HEK293 (cell line): ENCODE measurements around the gene CXCL17.
A peak's percentile ranks its signal among the peaks of the same experiment; 100 is the strongest.

ENCODE experiments used
- EGR2 ChIP-seq: fragments of 450-650 bp; formaldehyde crosslinking; IDR thresholded peaks from 2 replicates; pipeline ENCODE4 v1.5.1; 2016; ENCODE audit warnings: low read depth, missing biosample characterization, missing genetic modification characterization
- IKZF3 ChIP-seq: fragments of 450-650 bp; IDR thresholded peaks from 2 replicates; pipeline ENCODE4 v1.5.0; 2018; ENCODE audit warnings: missing biosample characterization, mild to moderate bottlenecking, missing genetic modification characterization, moderate library complexity
- KLF8 ChIP-seq: fragments of 450-650 bp; formaldehyde crosslinking; IDR thresholded peaks from 2 replicates; pipeline ENCODE4 v1.5.1; 2016; ENCODE audit warnings: missing biosample characterization, missing genetic modification characterization
- KLF9 ChIP-seq: fragments of 450-650 bp; formaldehyde crosslinking; IDR thresholded peaks from 2 replicates; pipeline ENCODE4 v1.5.1; 2016; ENCODE audit warnings: missing biosample characterization, missing genetic modification characterization, low read depth
- MEIS1 ChIP-seq: sonication (generic); formaldehyde crosslinking; IDR thresholded peaks from 2 replicates; pipeline ENCODE4 v1.8.1; 2022; ENCODE audit warnings: missing genetic modification reagents, mild to moderate bottlenecking, borderline replicate concordance
- OVOL3 ChIP-seq: fragments of 450-650 bp; formaldehyde crosslinking; IDR thresholded peaks from 2 replicates; pipeline ENCODE4 v1.5.1; 2016; ENCODE audit warnings: missing biosample characterization, missing genetic modification characterization
- SETDB1 ChIP-seq: IDR thresholded peaks from one replicate; pipeline ENCODE4 v1.6.1; 2017; ENCODE audit warnings: mild to moderate bottlenecking, low read length, moderate library complexity, mixed read lengths; ENCODE audit not compliant: insufficient read length
- SP2 ChIP-seq: fragments of 450-650 bp; formaldehyde crosslinking; IDR thresholded peaks from 2 replicates; pipeline ENCODE4 v1.5.1; 2016; ENCODE audit warnings: missing biosample characterization, missing genetic modification characterization
- SP3 ChIP-seq: fragments of 450-650 bp; formaldehyde crosslinking; IDR thresholded peaks from 2 replicates; pipeline ENCODE4 v1.5.1; 2016; ENCODE audit warnings: missing biosample characterization, missing genetic modification characterization
- SP7 ChIP-seq: fragments of 450-650 bp; formaldehyde crosslinking; IDR thresholded peaks from 2 replicates; pipeline ENCODE4 v1.5.1; 2016; ENCODE audit warnings: missing biosample characterization, missing genetic modification characterization
- YY2 ChIP-seq: fragments of 450-650 bp; formaldehyde crosslinking; IDR thresholded peaks from 2 replicates; pipeline ENCODE4 v1.5.1; 2016; ENCODE audit warnings: missing biosample characterization, missing genetic modification characterization
- ZBTB21 ChIP-seq: fragments of 450-650 bp; formaldehyde crosslinking; IDR thresholded peaks from 2 replicates; pipeline ENCODE4 v1.5.1; 2017; ENCODE audit warnings: missing biosample characterization, missing genetic modification characterization
- ZIC2 ChIP-seq: fragments of 450-650 bp; formaldehyde crosslinking; IDR thresholded peaks from 2 replicates; pipeline ENCODE4 v1.5.1; 2016; ENCODE audit warnings: missing biosample characterization, missing genetic modification characterization
- ZNF157 ChIP-seq: fragments of 450-650 bp; formaldehyde crosslinking; IDR thresholded peaks from 2 replicates; pipeline ENCODE4 v1.5.1; 2016; ENCODE audit warnings: missing biosample characterization, missing genetic modification characterization
- ZNF239 ChIP-seq: fragments of 450-650 bp; formaldehyde crosslinking; IDR thresholded peaks from 2 replicates; pipeline ENCODE4 v1.5.1; 2016; ENCODE audit warnings: missing biosample characterization, missing genetic modification characterization
- ZNF274 ChIP-seq, 2 experiments: fragments of 200-500 bp in 1 of 2; fragments of 450-650 bp in 1 of 2; sonication (Bioruptor generic) in 1 of 2; formaldehyde crosslinking in 1 of 2; IDR thresholded peaks; 2 replicates each; pipeline versions ENCODE4 v1.5.1 to v1.6.1; 2014 to 2016; ENCODE audit warnings: borderline replicate concordance in 1 of 2, inconsistent platforms in 1 of 2, low read length in 1 of 2, missing biosample characterization in 1 of 2, missing genetic modification characterization in 1 of 2
- ZNF514 ChIP-seq: fragments of 450-650 bp; formaldehyde crosslinking; IDR thresholded peaks from 2 replicates; pipeline ENCODE4 v1.5.1; 2016; ENCODE audit warnings: missing biosample characterization, missing genetic modification characterization
- ZNF549 ChIP-seq: fragments of 450-650 bp; IDR thresholded peaks from 2 replicates; pipeline ENCODE4 v1.5.1; 2018; ENCODE audit warnings: missing biosample characterization, missing genetic modification characterization, mild to moderate bottlenecking, inconsistent platforms, moderate library complexity
- ZNF558 ChIP-seq: fragments of 450-650 bp; formaldehyde crosslinking; IDR thresholded peaks from 2 replicates; pipeline ENCODE4 v1.5.1; 2016; ENCODE audit warnings: missing biosample characterization, missing genetic modification characterization
- ZNF621 ChIP-seq: fragments of 450-650 bp; formaldehyde crosslinking; IDR thresholded peaks from 2 replicates; pipeline ENCODE4 v1.5.1; 2017; ENCODE audit warnings: missing biosample characterization, missing genetic modification characterization
- ZNF623 ChIP-seq: fragments of 450-650 bp; formaldehyde crosslinking; IDR thresholded peaks from 2 replicates; pipeline ENCODE4 v1.5.1; 2016; ENCODE audit warnings: missing biosample characterization, missing genetic modification characterization
- ZNF747 ChIP-seq: fragments of 450-650 bp; formaldehyde crosslinking; IDR thresholded peaks from 2 replicates; pipeline ENCODE4 v1.5.1; 2016; ENCODE audit warnings: missing biosample characterization, missing genetic modification characterization
- ZNF776 ChIP-seq: fragments of 450-650 bp; formaldehyde crosslinking; IDR thresholded peaks from 2 replicates; pipeline ENCODE4 v1.5.0; 2017; ENCODE audit warnings: missing biosample characterization, missing genetic modification characterization, borderline replicate concordance
- ZNF791 ChIP-seq: fragments of 450-650 bp; formaldehyde crosslinking; IDR thresholded peaks from 2 replicates; pipeline ENCODE4 v1.5.1; 2016; ENCODE audit warnings: missing biosample characterization, missing genetic modification characterization
- ZNF792 ChIP-seq: fragments of 450-650 bp; formaldehyde crosslinking; IDR thresholded peaks from 2 replicates; pipeline ENCODE4 v1.5.1; 2016; ENCODE audit warnings: missing biosample characterization, missing genetic modification characterization
- TF ChIP-seq, protein P1 (sequence below): fragments of 450-650 bp; formaldehyde crosslinking; IDR thresholded peaks from 2 replicates; pipeline ENCODE4 v1.5.1; 2016; ENCODE audit warnings: missing biosample characterization, missing genetic modification characterization
- TF ChIP-seq, protein P2 (sequence below): fragments of 450-650 bp; formaldehyde crosslinking; IDR thresholded peaks from 2 replicates; pipeline ENCODE4 v1.5.1; 2016; ENCODE audit warnings: missing biosample characterization, missing genetic modification characterization
- TF ChIP-seq, protein P3 (sequence below): fragments of 450-650 bp; formaldehyde crosslinking; IDR thresholded peaks from 2 replicates; pipeline ENCODE4 v1.5.1; 2016; ENCODE audit warnings: missing biosample characterization, missing genetic modification characterization
- TF ChIP-seq, protein P4 (sequence below): fragments of 450-650 bp; formaldehyde crosslinking; IDR thresholded peaks from 2 replicates; pipeline ENCODE4 v1.5.1; 2016; ENCODE audit warnings: missing biosample characterization, missing genetic modification characterization
- TF ChIP-seq, protein P5 (sequence below): fragments of 450-650 bp; formaldehyde crosslinking; IDR thresholded peaks from 2 replicates; pipeline ENCODE4; 2016; ENCODE audit warnings: missing biosample characterization, missing genetic modification characterization

The CXCL17 gene

DNA sequence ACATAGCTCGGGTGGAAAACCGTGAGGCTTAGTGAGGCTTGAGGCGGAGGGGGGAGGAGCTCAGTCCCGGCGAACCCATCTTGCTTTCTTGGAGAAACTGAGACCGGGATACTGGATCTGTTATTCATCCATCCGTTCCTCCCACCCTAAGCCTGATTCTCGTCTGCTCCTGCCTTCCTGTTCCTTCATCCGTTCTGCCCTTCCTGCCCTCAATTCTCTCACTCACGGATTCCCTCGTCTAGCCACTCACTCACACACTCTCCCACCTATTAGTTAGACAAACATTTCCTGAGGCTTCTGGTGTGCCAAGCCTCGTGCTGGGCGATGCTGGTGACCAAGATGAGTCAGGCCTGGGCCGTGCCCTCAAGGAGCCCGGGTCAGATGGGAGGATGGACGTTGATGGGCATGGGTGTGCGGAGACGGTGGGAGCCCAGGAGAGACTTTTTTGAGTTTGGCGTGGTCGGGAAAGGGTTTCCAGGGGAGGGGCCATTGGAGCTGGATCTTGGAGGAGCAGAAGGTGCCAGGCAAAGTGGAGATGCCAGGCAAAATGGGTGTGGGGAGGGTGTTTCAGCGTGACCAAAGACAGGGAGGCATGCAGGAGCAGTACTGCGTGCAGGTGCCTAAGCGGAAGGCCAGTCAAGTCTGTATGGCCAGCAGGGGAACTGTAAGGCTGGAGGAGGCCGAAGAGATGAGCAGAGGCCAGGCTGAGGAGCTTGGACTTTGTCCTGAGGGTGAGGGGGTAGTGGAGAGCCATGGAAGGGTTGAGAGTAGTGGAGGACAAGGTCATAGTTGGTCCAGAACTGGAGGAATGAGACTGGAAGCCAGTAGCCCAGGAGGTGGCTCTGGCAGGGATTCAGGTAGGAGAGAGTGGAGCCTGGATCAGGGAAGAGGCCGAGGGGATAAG lies 45.2 kb downstream of the CXCL17 start (continued):
- TF ChIP-seq ZNF792 (tag by site-specific recombination), result peak; percentile 71; the same call in 1 of the 2 replicates
- TF ChIP-seq KLF8 (tag by site-specific recombination), result 0 out of 2 replicates have a peak, but pooled peaks have one; percentile 8
- TF ChIP-seq, protein P1, sequence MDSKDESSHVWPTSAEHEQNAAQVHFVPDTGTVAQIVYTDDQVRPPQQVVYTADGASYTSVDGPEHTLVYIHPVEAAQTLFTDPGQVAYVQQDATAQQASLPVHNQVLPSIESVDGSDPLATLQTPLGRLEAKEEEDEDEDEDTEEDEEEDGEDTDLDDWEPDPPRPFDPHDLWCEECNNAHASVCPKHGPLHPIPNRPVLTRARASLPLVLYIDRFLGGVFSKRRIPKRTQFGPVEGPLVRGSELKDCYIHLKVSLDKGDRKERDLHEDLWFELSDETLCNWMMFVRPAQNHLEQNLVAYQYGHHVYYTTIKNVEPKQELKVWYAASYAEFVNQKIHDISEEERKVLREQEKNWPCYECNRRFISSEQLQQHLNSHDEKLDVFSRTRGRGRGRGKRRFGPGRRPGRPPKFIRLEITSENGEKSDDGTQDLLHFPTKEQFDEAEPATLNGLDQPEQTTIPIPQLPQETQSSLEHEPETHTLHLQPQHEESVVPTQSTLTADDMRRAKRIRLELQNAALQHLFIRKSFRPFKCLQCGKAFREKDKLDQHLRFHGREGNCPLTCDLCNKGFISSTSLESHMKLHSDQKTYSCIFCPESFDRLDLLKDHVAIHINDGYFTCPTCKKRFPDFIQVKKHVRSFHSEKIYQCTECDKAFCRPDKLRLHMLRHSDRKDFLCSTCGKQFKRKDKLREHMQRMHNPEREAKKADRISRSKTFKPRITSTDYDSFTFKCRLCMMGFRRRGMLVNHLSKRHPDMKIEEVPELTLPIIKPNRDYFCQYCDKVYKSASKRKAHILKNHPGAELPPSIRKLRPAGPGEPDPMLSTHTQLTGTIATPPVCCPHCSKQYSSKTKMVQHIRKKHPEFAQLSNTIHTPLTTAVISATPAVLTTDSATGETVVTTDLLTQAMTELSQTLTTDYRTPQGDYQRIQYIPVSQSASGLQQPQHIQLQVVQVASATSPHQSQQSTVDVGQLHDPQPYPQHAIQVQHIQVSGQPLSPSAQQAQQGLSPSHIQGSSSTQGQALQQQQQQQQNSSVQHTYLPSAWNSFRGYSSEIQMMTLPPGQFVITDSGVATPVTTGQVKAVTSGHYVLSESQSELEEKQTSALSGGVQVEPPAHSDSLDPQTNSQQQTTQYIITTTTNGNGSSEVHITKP (tag by site-specific recombination), result peak; percentile 56
- peak; percentile 60; the same call in 1 of the 2 replicates for TF ChIP-seq ZNF239 (tag by site-specific recombination)
- TF ChIP-seq, protein P2, sequence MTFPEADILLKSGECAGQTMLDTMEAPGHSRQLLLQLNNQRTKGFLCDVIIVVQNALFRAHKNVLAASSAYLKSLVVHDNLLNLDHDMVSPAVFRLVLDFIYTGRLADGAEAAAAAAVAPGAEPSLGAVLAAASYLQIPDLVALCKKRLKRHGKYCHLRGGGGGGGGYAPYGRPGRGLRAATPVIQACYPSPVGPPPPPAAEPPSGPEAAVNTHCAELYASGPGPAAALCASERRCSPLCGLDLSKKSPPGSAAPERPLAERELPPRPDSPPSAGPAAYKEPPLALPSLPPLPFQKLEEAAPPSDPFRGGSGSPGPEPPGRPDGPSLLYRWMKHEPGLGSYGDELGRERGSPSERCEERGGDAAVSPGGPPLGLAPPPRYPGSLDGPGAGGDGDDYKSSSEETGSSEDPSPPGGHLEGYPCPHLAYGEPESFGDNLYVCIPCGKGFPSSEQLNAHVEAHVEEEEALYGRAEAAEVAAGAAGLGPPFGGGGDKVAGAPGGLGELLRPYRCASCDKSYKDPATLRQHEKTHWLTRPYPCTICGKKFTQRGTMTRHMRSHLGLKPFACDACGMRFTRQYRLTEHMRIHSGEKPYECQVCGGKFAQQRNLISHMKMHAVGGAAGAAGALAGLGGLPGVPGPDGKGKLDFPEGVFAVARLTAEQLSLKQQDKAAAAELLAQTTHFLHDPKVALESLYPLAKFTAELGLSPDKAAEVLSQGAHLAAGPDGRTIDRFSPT, result peak; percentile 66
- TF ChIP-seq, protein P3, sequence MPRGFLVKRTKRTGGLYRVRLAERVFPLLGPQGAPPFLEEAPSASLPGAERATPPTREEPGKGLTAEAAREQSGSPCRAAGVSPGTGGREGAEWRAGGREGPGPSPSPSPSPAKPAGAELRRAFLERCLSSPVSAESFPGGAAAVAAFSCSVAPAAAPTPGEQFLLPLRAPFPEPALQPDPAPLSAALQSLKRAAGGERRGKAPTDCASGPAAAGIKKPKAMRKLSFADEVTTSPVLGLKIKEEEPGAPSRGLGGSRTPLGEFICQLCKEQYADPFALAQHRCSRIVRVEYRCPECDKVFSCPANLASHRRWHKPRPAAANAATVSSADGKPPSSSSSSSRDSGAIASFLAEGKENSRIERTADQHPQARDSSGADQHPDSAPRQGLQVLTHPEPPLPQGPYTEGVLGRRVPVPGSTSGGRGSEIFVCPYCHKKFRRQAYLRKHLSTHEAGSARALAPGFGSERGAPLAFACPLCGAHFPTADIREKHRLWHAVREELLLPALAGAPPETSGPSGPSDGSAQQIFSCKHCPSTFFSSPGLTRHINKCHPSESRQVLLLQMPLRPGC (tag by site-specific recombination), result peak; percentile 23; the same call in 1 of the 2 replicates
- no peak for TF ChIP-seq ZNF549 (tag by site-specific recombination)
- TF ChIP-seq ZNF274 (IDR thresholded peaks at IDR 0.05; ENCODE audit: low read length), result no peak
- peak; percentile 54; the same call in 1 of the 2 replicates for TF ChIP-seq ZNF274 (tag by site-specific recombination; IDR thresholded peaks at IDR 0.05; ENCODE audit: borderline replicate concordance)
- no peak for TF ChIP-seq ZBTB21 (tag by site-specific recombination)
- TF ChIP-seq ZNF776 (tag by site-specific recombination), result no peak
- TF ChIP-seq SP2, result no peak
- TF ChIP-seq, protein P4, sequence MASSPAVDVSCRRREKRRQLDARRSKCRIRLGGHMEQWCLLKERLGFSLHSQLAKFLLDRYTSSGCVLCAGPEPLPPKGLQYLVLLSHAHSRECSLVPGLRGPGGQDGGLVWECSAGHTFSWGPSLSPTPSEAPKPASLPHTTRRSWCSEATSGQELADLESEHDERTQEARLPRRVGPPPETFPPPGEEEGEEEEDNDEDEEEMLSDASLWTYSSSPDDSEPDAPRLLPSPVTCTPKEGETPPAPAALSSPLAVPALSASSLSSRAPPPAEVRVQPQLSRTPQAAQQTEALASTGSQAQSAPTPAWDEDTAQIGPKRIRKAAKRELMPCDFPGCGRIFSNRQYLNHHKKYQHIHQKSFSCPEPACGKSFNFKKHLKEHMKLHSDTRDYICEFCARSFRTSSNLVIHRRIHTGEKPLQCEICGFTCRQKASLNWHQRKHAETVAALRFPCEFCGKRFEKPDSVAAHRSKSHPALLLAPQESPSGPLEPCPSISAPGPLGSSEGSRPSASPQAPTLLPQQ, result no peak; the same call in 1 of the 2 replicates
- TF ChIP-seq ZNF157, result peak; percentile 23; the same call in 1 of the 2 replicates
- TF ChIP-seq YY2 (tag by site-specific recombination), result no peak
- TF ChIP-seq SP7, result no peak
- TF ChIP-seq ZNF791 (tag by site-specific recombination), result no peak
- TF ChIP-seq MEIS1 (CRISPR knock-in tag), result no peak
- TF ChIP-seq SETDB1, result no peak
- TF ChIP-seq ZNF747 (tag by site-specific recombination), result no peak
- TF ChIP-seq SP3 (tag by site-specific recombination), result no peak
- TF ChIP-seq IKZF3, result peak; percentile 60
- no peak for TF ChIP-seq ZNF623 (tag by site-specific recombination)
- TF ChIP-seq KLF9 (tag by site-specific recombination), result peak; percentile 31; the same call in 1 of the 2 replicates
- TF ChIP-seq, protein P5, sequence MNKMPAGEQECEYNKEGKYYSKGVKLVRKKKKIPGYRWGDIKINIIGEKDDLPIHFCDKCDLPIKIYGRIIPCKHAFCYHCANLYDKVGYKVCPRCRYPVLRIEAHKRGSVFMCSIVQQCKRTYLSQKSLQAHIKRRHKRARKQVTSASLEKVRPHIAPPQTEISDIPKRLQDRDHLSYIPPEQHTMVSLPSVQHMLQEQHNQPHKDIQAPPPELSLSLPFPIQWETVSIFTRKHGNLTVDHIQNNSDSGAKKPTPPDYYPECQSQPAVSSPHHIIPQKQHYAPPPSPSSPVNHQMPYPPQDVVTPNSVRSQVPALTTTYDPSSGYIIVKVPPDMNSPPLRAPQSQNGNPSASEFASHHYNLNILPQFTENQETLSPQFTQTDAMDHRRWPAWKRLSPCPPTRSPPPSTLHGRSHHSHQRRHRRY (tag by site-specific recombination), result no peak
- TF ChIP-seq ZIC2 (tag by site-specific recombination), result 0 out of 2 replicates have a peak, but pooled peaks have one; percentile 41
- TF ChIP-seq ZNF621 (tag by site-specific recombination), result no peak
- TF ChIP-seq EGR2, result no peak
- TF ChIP-seq ZNF558, result no peak
- no peak for TF ChIP-seq ZNF514 (tag by site-specific recombination)
- peak; percentile 67; the same call in 1 of the 2 replicates for TF ChIP-seq OVOL3 (tag by site-specific recombination)
